Endothelial cell of umbilical vein (primary cell): ENCODE measurements around the gene PKP3. TPM values are rescaled to one million over a fixed set of nuclear protein-coding genes. Genes with fewer than 3 reads are reported as not detected.

Experiments used
- BruUV-seq: library from RNA; stranded (reverse); fragments of 400-500 nt; replicated peaks from 2 replicates; lab custom pipeline; 2021; lab: Mats Ljungman, UMichigan
- CTCF ChIA-PET: fragments of 300-600, 350-600 bp; sonication (Branson Sonifier 250); formaldehyde crosslinking; loops from one replicate; lab custom pipeline; 2021; ENCODE audit warnings: antibody characterized with exemption, inconsistent platforms; lab: Charles Lee
- POLR2A ChIA-PET: fragments of 300-600, 350-600 bp; sonication (Branson Sonifier 250); formaldehyde crosslinking; loops from one replicate; lab custom pipeline; 2021; ENCODE audit warnings: antibody characterized with exemption, inconsistent platforms; lab: Charles Lee
- DNase-seq: peaks from one replicate; pipeline ENCODE4 v3.0.0-alpha.2; 2011; ENCODE audit warnings: low read depth, low spot score
- FAIRE-seq: peaks from 2 replicates; lab custom pipeline; 2011; peaks lifted over from hg19 to GRCh38; lab: Jason Lieb, UNC
- H2AFZ ChIP-seq: 2 replicates; pipeline ENCODE4 v1.6.0; 2012; ENCODE audit warnings: low read depth, low read length, control low read depth, inconsistent platforms
- H3K27ac ChIP-seq: 2 replicates; pipeline ENCODE4 v1.5.1; 2011; ENCODE audit warnings: low read depth, mild to moderate bottlenecking, control low read depth, low read length, moderate library complexity; ENCODE audit not compliant: insufficient read depth
- H3K27me3 ChIP-seq, 2 experiments: 2 replicates each; pipeline versions ENCODE4 v1.6.0 to v1.6.1; 2011; ENCODE audit warnings: low read length in 2 of 2, mixed read lengths in 1 of 2; ENCODE audit not compliant: control insufficient read depth in 2 of 2, insufficient read depth in 2 of 2
- H3K36me3 ChIP-seq, 2 experiments: 2 replicates in 1 of 2; 3 replicates in 1 of 2; pipeline ENCODE4 v1.5.1; 2011; ENCODE audit warnings: low read length in 2 of 2, mild to moderate bottlenecking in 1 of 2, moderate library complexity in 1 of 2; ENCODE audit not compliant: control insufficient read depth in 2 of 2, insufficient read depth in 2 of 2; ENCODE audit errors: extremely low read depth in 1 of 2
- H3K4me1 ChIP-seq: 3 replicates; pipeline ENCODE4 v1.5.1; 2011; ENCODE audit warnings: mild to moderate bottlenecking, low read length; ENCODE audit not compliant: control insufficient read depth, insufficient read depth; ENCODE audit errors: extremely low read depth
- H3K4me2 ChIP-seq: 2 replicates; pipeline ENCODE4 v1.6.1; 2011; ENCODE audit warnings: low read length, control low read depth, mixed read lengths; ENCODE audit not compliant: insufficient read depth
- H3K4me3 ChIP-seq, 3 experiments: fragments of 200-600 bp in 1 of 3; sonication (generic), shearing (Covaris generic) in 1 of 3; replicated peaks in 1 of 3; 2 replicates each; pipeline ENCODE4 v1.5.1; 2011 to 2016; ENCODE audit warnings: control low read depth in 3 of 3, low read length in 3 of 3, mild to moderate bottlenecking in 2 of 3, inconsistent platforms in 1 of 3, low read depth in 1 of 3, moderate library complexity in 1 of 3; ENCODE audit not compliant: insufficient read depth in 1 of 3
- H3K79me2 ChIP-seq: 2 replicates; pipeline ENCODE4 v1.6.0; 2012; ENCODE audit warnings: low read length, inconsistent platforms; ENCODE audit not compliant: control insufficient read depth, insufficient read depth
- H3K9ac ChIP-seq: replicated peaks from 2 replicates; pipeline ENCODE3; 2011; ENCODE audit warnings: low read length, control low read depth; ENCODE audit not compliant: insufficient read depth; ENCODE audit errors: extremely low read depth
- H3K9me1 ChIP-seq: replicated peaks from 3 replicates; pipeline ENCODE4 v1.6.0; 2011; ENCODE audit warnings: mild to moderate bottlenecking, low read length; ENCODE audit not compliant: control insufficient read depth, insufficient read depth; ENCODE audit errors: extremely low read depth
- H3K9me3 ChIP-seq: replicated peaks from 2 replicates; pipeline ENCODE4 v1.5.1; 2012; ENCODE audit warnings: low read length, inconsistent platforms; ENCODE audit not compliant: control insufficient read depth, insufficient read depth
- H4K20me1 ChIP-seq: replicated peaks from 2 replicates; pipeline ENCODE3; 2011; ENCODE audit warnings: mild to moderate bottlenecking, low read length; ENCODE audit not compliant: control insufficient read depth, insufficient read depth; ENCODE audit errors: extremely low read depth
- EZH2 ChIP-seq: IDR thresholded peaks from 2 replicates; pipeline ENCODE4 v1.6.1; 2012; ENCODE audit warnings: borderline replicate concordance, low read depth, mild to moderate bottlenecking, moderate library complexity, low read length, inconsistent platforms; ENCODE audit not compliant: severe bottlenecking
- FOS ChIP-seq: IDR thresholded peaks from 2 replicates; pipeline ENCODE4 v1.6.1; 2011; ENCODE audit warnings: mild to moderate bottlenecking, low read length, moderate library complexity, borderline replicate concordance; ENCODE audit not compliant: insufficient read depth
- GATA2 ChIP-seq: IDR thresholded peaks from 2 replicates; pipeline ENCODE4 v1.7.0; 2011; ENCODE audit warnings: low read depth, mild to moderate bottlenecking, moderate library complexity, mixed read lengths, low read length; ENCODE audit not compliant: insufficient read length, insufficient read depth
- JUN ChIP-seq: IDR thresholded peaks from 2 replicates; pipeline ENCODE4 v1.6.1; 2011; ENCODE audit warnings: borderline replicate concordance, low read depth; ENCODE audit not compliant: insufficient read length, insufficient read depth
- MYC ChIP-seq: IDR thresholded peaks from one replicate; pipeline ENCODE4 v1.6.1; 2011; ENCODE audit warnings: mild to moderate bottlenecking, low read depth, low read length
- POLR2A ChIP-seq: IDR thresholded peaks from 2 replicates; pipeline ENCODE4 v1.6.1; 2012; ENCODE audit warnings: low read depth, mild to moderate bottlenecking, control low read depth, low read length
- POLR2AphosphoS5 ChIP-seq: IDR thresholded peaks from 2 replicates; pipeline ENCODE4 v1.6.1; 2012; ENCODE audit warnings: low read depth, mild to moderate bottlenecking, control low read depth, low read length, moderate library complexity; ENCODE audit not compliant: insufficient read depth
- dilution Hi-C: fragments of 300-500 bp; cut with MboI; formaldehyde crosslinking; loops from one replicate; pipeline ENCODE4 v1.15.0; 2019; ENCODE audit warnings: low sequenced_read_pairs; ENCODE audit not compliant: extremely low pct_ligation_motif_present
- intact Hi-C: fragments of 100-400 bp; cut with micrococcal nuclease; formaldehyde crosslinking; loops from one replicate; pipeline ENCODE4 v1.10.0; 2022
- polyA plus RNA-seq, 4 experiments: library from polyadenylated mRNA; depleted of rRNA in 3 of 4; stranded (reverse) in 3 of 4; unstranded in 1 of 4; fragments of >200 nt; gene quantifications; 2 replicates each; pipeline versions ENCODE4 v1.2.1 to v1.2.3, GENCODE V29; 2011 to 2012; ENCODE audit warnings: missing spikeins in 1 of 4
- total RNA-seq: library from RNA; stranded (reverse); gene quantifications from 2 replicates; pipeline ENCODE4 v1.2.3, GENCODE V29; 2021
- TF ChIP-seq, protein P1 (sequence below), 2 donors: IDR thresholded peaks; 1 replicate in 1 of 2; 2 replicates in 1 of 2; pipeline ENCODE4 v1.5.1; 2011; ENCODE audit warnings: low read length in 2 of 2, mild to moderate bottlenecking in 2 of 2, moderate library complexity in 2 of 2, control low read depth in 1 of 2, inconsistent platforms in 1 of 2, low read depth in 1 of 2; ENCODE audit not compliant: insufficient read depth in 1 of 2; ENCODE audit errors: extremely low read depth in 1 of 2
- TF ChIP-seq, protein P2 (sequence below): IDR thresholded peaks from 2 replicates; pipeline ENCODE4 v1.6.1; 2011; ENCODE audit not compliant: insufficient read depth, insufficient read length

Gene PKP3
- total and polyA plus RNA-seq, 2 donors (not counting 3 experiments of a cell fraction or from before 2014, with no cell fraction given): 0.27 to 0.59 TPM

DNA sequence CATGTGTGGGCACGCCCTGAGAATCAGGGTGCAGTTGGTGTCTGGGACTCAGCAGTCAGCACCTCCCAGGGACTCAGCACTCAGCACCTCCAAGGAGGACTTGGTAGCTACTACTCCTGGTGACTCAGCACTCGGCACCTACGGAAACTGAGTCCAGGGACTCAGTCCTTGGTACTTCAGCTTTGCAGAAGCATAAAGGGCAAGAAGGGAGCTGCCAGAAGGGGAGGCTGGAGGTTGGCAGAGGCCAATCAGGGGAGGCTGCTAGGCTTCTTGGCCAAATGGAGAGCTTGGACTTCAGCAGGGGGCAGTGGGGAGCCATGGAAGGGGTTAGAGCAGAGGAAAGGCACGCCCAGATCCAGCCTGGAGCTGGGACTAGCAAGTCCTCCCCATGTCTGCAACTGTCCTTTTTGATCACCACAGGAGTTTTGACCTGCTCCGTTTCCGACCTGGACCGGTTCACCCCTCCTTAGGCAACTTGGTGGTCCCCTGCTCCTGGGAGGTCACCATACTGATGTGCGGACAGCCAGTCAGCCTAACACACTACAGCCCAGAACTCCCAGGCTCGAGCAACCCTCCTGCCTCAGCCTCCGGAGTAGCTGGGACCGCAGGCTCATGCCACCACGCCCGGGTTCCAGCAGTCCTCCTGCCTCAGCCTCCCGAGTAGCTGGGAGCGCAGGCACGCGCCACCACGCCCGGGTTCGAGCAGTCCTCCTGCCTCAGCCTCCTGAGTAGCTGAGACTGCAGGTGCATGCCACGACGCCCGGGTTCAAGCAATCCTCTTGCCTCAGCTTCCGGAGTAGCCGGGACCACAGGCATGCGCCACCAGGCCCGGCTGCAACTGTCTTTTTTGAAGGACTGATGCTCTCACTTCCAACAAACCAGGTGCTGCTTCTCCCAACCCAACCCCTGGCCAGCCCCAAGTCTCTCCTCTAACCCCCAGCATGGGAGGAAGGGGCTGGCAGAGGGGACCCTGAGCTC, 46.3 kb downstream of the PKP3 start:
- Histone ChIP-seq H3K4me2 (no peak overlapping the region), H3K4me3 (no peak overlapping the region), H3K79me2 (no peaks in the 10 kb centered on the region), H3K9ac (no peak overlapping the region), H3K9me1 (no peaks in the 10 kb centered on the region), H3K27me3 (peaks cover 0 to 2% of the 10 kb centered on the region in 2 experiments), H3K4me1 (no peaks in the 10 kb centered on the region), H2AFZ (no peak overlapping the region), H3K36me3 (no peaks in the 10 kb centered on the region), H4K20me1 (no peaks in the 10 kb centered on the region), H3K27ac (no peak overlapping the region), H3K9me3 (no peaks in the 10 kb centered on the region)
- BruUV-seq: no TSS peak
- ChIA-PET CTCF (interaction anchor here (0.7 to 1.6 kb wide), 11 partner anchors 8 to 80 kb away, joined by 3 to 10 read pairs (median 4); partner anchors contain the start of gene PTDSS2), POLR2A (no interaction called here)
- dilution Hi-C loops (no loop called here), intact Hi-C loops (no loop called here)
- FAIRE-seq: no peak
- DNase-seq: no peak
- TF ChIP-seq EZH2: no peak
- TF ChIP-seq FOS: no peak

DNA sequence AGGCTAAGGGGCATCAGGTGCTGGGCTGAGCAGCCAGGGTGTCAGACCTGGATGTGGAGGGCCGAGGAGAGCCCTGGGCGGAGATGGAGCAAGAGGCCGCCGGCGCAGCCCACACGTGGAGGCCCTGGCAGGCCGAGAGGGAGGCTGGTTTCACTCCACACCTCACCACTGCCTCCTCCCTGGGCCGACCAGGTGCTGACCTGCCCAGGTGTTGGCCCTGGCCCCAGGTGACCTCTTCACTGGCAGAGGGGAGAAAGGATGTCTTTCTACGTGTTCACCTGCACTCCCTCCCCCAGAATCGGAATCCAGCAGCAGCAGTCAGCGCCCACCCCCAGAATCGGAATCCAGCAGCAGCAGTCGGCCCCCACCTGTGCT, 47.0 kb downstream of the PKP3 start:
- intact Hi-C loops: no loop called here
- FAIRE-seq: no peak
- no peak overlapping the region for H3K4me3 ChIP-seq
- no peak overlapping the region for H3K4me2 ChIP-seq
- H3K79me2 ChIP-seq: no peaks in the 10 kb centered on the region
- CTCF ChIA-PET: interaction anchor here (1.1 kb wide), 1 partner anchor 29 kb away, joined by 6 read pairs; no protein-coding TSS in a partner anchor
- H3K36me3 ChIP-seq: no peaks in the 10 kb centered on the region
- POLR2A ChIA-PET: no interaction called here
- H3K27ac ChIP-seq: no peak overlapping the region
- TF ChIP-seq POLR2AphosphoS5 (no peak), JUN (no peak), EZH2 (no peak), FOS (no peak), MYC (no peak), GATA2 (no peak), POLR2A (no peak)
- TF ChIP-seq, protein P1, sequence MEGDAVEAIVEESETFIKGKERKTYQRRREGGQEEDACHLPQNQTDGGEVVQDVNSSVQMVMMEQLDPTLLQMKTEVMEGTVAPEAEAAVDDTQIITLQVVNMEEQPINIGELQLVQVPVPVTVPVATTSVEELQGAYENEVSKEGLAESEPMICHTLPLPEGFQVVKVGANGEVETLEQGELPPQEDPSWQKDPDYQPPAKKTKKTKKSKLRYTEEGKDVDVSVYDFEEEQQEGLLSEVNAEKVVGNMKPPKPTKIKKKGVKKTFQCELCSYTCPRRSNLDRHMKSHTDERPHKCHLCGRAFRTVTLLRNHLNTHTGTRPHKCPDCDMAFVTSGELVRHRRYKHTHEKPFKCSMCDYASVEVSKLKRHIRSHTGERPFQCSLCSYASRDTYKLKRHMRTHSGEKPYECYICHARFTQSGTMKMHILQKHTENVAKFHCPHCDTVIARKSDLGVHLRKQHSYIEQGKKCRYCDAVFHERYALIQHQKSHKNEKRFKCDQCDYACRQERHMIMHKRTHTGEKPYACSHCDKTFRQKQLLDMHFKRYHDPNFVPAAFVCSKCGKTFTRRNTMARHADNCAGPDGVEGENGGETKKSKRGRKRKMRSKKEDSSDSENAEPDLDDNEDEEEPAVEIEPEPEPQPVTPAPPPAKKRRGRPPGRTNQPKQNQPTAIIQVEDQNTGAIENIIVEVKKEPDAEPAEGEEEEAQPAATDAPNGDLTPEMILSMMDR (IDR thresholded peaks at IDR 0.05; ENCODE audit: extremely low read depth in 1 of 2, insufficient read depth in 1 of 2, low read depth in 1 of 2, low read length in 2 of 2): no peak
- TF ChIP-seq, protein P2, sequence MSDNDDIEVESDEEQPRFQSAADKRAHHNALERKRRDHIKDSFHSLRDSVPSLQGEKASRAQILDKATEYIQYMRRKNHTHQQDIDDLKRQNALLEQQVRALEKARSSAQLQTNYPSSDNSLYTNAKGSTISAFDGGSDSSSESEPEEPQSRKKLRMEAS: no peak
- DNase-seq: no peak
- H3K4me1 ChIP-seq: no peaks in the 10 kb centered on the region
- dilution Hi-C loops: no loop called here
- no peak overlapping the region for H2AFZ ChIP-seq
- no TSS peak for BruUV-seq
- peaks cover 0 to 2% of the 10 kb centered on the region in 2 experiments for H3K27me3 ChIP-seq
- H4K20me1 ChIP-seq: no peaks in the 10 kb centered on the region
- H3K9me3 ChIP-seq: no peaks in the 10 kb centered on the region
- H3K9me1 ChIP-seq: no peaks in the 10 kb centered on the region
- H3K9ac ChIP-seq: no peak overlapping the region
